Vagina (tissue), 2 donors: ENCODE data around the gene HCFC1R1. TPM values are rescaled to one million over a fixed set of nuclear protein-coding genes. Genes with fewer than 3 reads are reported as not detected.
A peak's percentile ranks its signal among the peaks of the same experiment; 100 is the strongest.

Experiments
- DNase-seq, 2 donors: peaks; one replicate each; pipeline ENCODE4 v3.0.0-alpha.2; 2017; ENCODE audit errors: extremely low spot score in 2 of 2
- H3K27ac ChIP-seq: fragments of 200-600 bp; sonication (generic); one replicate; pipeline ENCODE4 v1.5.1; 2019
- H3K27me3 ChIP-seq: fragments of 200-600 bp; sonication (generic); one replicate; pipeline ENCODE4 v1.5.1; 2019
- H3K36me3 ChIP-seq, 2 donors: fragments of 200-600 bp; sonication (generic); one replicate each; pipeline ENCODE4 v1.5.1; 2017 to 2019
- H3K4me1 ChIP-seq: fragments of 200-600 bp; sonication (generic); one replicate; pipeline ENCODE4 v1.5.1; 2019
- H3K4me3 ChIP-seq, 2 donors: fragments of 200-600 bp; sonication (generic); 1 replicate in 1 of 2; 2 replicates in 1 of 2; pipeline ENCODE4 v1.5.1; 2016 to 2019
- H3K9me3 ChIP-seq: fragments of 200-600 bp; sonication (generic); one replicate; pipeline ENCODE4 v1.5.1; 2019
- POLR2A ChIP-seq, 2 donors: fragments of 450-650 bp; IDR thresholded peaks; one replicate each; pipeline ENCODE4 v1.6.1; 2017; ENCODE audit warnings: antibody characterized with exemption in 2 of 2, mild to moderate bottlenecking in 2 of 2, moderate library complexity in 2 of 2
- POLR2AphosphoS5 ChIP-seq, 2 donors: sonication (generic); formaldehyde crosslinking; IDR thresholded peaks; one replicate each; pipeline ENCODE4 v1.9.0; 2017; ENCODE audit warnings: antibody characterized with exemption in 2 of 2, mild to moderate bottlenecking in 2 of 2, low read depth in 1 of 2; ENCODE audit not compliant: insufficient read depth in 1 of 2
- intact Hi-C: fragments of 100-400 bp; cut with DNase I; formaldehyde crosslinking; loops from one replicate; pipeline ENCODE4 v1.15.1; 2023
- total RNA-seq: library from RNA; depleted of rRNA; stranded (reverse); fragments of >200 nt; gene quantifications from one replicate; pipeline ENCODE4 v1.2.3, GENCODE V29; 2016
- TF ChIP-seq, protein P1 (sequence below), 3 experiments: fragments of 450-650 bp in 2 of 3; fragments of 200-600 bp in 1 of 3; sonication (generic) in 1 of 3; IDR thresholded peaks; one replicate each; pipeline ENCODE4 v1.5.1; 2017 to 2019; ENCODE audit warnings: antibody characterized with exemption in 3 of 3, mild to moderate bottlenecking in 2 of 3, moderate library complexity in 2 of 3

Gene HCFC1R1
- total RNA-seq, 1 donor from 2014 or later: 39.0 TPM

DNA sequence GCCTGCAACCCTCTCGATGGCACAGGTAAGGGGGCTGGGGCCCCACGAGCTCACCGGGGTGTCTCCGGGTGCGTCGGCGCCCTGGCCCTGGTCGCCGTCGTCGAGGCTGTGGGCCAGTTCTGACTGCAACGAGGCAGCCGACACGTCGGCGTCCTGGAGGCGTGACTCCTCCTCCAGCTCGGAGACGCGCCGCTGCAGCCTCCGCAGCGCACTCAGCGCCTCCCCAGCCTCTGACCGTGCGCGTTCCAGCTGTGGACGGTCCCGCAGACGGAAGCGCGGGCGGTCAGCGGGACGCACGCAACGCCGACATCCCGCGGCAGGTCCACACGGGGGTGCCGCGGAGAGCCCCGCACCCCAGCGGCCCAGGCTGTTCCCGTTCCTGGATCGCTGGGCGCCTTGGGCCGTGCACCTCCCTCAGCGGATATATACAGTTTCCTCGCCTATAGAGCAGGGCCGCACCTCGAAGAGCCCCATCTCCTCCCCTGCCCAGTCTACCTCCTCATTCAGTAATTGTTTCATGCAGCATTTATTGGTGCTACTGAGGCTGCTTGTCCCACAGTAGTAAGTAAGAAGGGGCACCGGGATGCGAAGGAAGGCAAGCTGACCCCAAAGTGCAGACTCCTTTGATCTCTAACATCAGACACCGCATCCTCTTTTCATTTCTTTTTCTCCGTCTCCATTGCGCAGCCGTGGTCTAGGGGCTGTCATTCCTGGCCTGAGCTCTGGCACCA is 5.9 kb upstream of the HCFC1R1 start:
- intact Hi-C loops: no loop called here
- Histone ChIP-seq H3K27me3 (peaks cover 6% of the 10 kb centered on the region), H3K4me1 (peaks cover 30% of the 10 kb centered on the region), H3K9me3 (no peaks in the 10 kb centered on the region), H3K27ac (no peak overlapping the region), H3K4me3 (no peak overlapping the region), H3K36me3 (peaks cover 0 to 3% of the 10 kb centered on the region in 2 donors)
- DNase-seq: no peak
- TF ChIP-seq, protein P1, sequence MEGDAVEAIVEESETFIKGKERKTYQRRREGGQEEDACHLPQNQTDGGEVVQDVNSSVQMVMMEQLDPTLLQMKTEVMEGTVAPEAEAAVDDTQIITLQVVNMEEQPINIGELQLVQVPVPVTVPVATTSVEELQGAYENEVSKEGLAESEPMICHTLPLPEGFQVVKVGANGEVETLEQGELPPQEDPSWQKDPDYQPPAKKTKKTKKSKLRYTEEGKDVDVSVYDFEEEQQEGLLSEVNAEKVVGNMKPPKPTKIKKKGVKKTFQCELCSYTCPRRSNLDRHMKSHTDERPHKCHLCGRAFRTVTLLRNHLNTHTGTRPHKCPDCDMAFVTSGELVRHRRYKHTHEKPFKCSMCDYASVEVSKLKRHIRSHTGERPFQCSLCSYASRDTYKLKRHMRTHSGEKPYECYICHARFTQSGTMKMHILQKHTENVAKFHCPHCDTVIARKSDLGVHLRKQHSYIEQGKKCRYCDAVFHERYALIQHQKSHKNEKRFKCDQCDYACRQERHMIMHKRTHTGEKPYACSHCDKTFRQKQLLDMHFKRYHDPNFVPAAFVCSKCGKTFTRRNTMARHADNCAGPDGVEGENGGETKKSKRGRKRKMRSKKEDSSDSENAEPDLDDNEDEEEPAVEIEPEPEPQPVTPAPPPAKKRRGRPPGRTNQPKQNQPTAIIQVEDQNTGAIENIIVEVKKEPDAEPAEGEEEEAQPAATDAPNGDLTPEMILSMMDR (IDR thresholded peaks at IDR 0.05): no peak

DNA sequence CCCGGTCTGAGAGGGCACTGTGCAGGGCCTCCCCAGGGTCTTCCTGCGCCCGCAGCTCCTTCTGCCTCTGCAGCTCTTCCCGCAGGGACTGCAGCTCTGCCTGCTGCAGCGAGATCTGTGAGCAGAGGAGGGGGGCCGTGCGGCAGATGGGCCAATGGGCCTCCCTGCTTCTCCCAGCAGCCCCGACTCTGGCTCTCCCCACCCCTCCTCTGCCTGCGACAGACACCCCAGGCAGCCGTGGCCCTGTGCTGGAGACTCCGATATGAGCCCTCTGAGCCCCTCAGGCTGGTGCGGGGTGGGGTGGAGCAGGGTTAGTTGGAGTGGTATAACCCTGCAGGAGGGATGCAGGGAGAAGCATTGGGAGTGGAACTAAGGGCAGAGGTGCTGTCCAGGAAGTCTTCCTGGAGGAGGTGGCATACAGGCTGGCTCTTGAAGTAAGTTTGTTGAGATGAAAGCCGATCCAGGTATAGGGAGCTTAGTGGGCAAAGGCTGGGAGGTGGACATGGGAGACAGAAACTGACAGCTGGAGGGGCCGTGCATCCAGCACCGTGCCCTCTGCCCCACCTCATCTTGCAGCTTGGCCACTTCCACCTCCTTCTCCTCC is 5.1 kb upstream of the HCFC1R1 start:
- no peak overlapping the region for H3K27ac ChIP-seq
- H3K4me1 ChIP-seq: peaks cover 33% of the 10 kb centered on the region

DNA sequence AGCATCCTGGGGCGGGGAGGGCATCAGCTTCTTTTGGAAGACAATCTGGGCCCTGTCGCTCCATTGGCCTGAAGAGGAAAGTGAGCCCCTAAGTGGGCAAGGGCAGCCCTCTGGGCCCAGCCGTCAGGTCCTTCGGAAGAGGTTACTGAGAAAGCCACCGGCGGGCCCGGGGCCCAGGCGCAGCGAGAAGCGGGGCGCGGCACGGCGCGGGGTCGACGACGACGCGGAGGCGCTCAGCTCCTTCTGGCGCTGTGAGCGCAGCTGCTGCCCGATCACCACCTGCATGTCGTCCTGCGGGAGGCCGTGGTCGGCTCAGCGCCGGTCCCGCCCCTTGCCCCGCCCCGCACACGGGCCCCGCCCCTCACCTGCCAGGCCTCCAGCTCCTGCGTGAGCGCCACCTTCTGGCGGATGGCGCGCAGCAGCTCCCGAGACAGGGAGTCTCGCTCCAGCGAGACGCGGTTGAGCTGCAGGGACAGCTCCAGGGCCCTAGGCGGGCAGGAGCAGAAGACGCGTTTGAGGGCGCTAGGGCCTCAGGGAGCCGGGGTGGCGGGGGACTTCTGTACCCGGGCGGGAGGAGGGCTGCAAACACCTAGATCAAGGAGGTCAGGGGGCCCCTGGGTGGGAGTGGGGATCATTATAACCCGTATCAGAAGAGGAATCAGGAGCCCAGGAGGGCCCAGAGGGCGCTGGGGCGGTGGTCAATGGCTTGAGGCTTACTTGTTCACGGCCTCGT is 4.4 kb upstream of the HCFC1R1 start:
- TF ChIP-seq POLR2A (IDR thresholded peaks at IDR 0.05): no peak
- TF ChIP-seq, protein P1 (IDR thresholded peaks at IDR 0.05): peak; percentile 15 to 52 (median 45)
- no peak for TF ChIP-seq POLR2AphosphoS5 (IDR thresholded peaks at IDR 0.05; ENCODE audit: insufficient read depth in 1 of 2, low read depth in 1 of 2)
- no peak overlapping the region for H3K27ac ChIP-seq
- intact Hi-C loops: no loop called here
- H3K36me3 ChIP-seq: peaks cover 0 to 3% of the 10 kb centered on the region in 2 donors
- DNase-seq: no peak
- H3K4me3 ChIP-seq: no peak overlapping the region
- peaks cover 38% of the 10 kb centered on the region for H3K4me1 ChIP-seq
- H3K27me3 ChIP-seq: peaks cover 6% of the 10 kb centered on the region
- no peaks in the 10 kb centered on the region for H3K9me3 ChIP-seq

More for the DNA sequence above, 5.1 kb upstream of the HCFC1R1 start:
- no peak overlapping the region for H3K4me3 ChIP-seq
- intact Hi-C loops: no loop called here
- TF ChIP-seq POLR2A (IDR thresholded peaks at IDR 0.05) (no peak), POLR2AphosphoS5 (IDR thresholded peaks at IDR 0.05; ENCODE audit: insufficient read depth in 1 of 2, low read depth in 1 of 2) (no peak)
- TF ChIP-seq, protein P1 (IDR thresholded peaks at IDR 0.05): no peak
- peaks cover 6% of the 10 kb centered on the region for H3K27me3 ChIP-seq
- peaks cover 0 to 3% of the 10 kb centered on the region in 2 donors for H3K36me3 ChIP-seq
- no peaks in the 10 kb centered on the region for H3K9me3 ChIP-seq
- DNase-seq: no peak

DNA sequence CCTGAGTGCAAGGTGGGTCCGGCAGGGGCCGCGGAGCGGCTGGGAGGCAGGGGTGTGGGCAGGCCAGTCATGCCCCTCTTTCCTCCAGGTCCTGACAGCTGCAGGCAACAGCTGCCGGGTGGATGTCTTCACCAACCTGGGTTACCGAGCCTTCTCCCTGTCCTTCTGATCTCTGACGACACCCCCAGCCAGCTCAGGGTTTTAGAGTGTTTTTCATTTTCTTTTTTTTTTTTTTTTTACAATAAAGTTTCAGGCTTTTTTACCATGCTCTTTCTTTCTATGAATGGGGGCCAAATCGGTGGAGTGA is 3.7 kb upstream of the HCFC1R1 start:
- DNase-seq: no peak
- Histone ChIP-seq H3K27me3 (peaks cover 6% of the 10 kb centered on the region), H3K4me1 (peaks cover 45% of the 10 kb centered on the region), H3K4me3 (no peak overlapping the region), H3K36me3 (peaks cover 0 to 3% of the 10 kb centered on the region in 2 donors), H3K27ac (no peak overlapping the region), H3K9me3 (no peaks in the 10 kb centered on the region)
- intact Hi-C loops: no loop called here
- TF ChIP-seq, protein P1 (IDR thresholded peaks at IDR 0.05): no peak
- TF ChIP-seq POLR2A (IDR thresholded peaks at IDR 0.05) (no peak), POLR2AphosphoS5 (IDR thresholded peaks at IDR 0.05; ENCODE audit: insufficient read depth in 1 of 2, low read depth in 1 of 2) (no peak)
